Retinal pigment epithelial cell (primary cell): ENCODE results near the gene ARHGAP26.

Source experiments
- DNase-seq: peaks from one replicate; pipeline ENCODE4 v3.0.0-alpha.2; 2010; ENCODE audit warnings: low read depth
- H3K4me3 ChIP-seq: 2 replicates; pipeline ENCODE4 v1.5.1; 2011; ENCODE audit warnings: mild to moderate bottlenecking, low read length, control low read depth, moderate library complexity
- CTCF ChIP-seq: conservative IDR thresholded peaks from 2 replicates; pipeline ENCODE4 v1.5.1; 2011; ENCODE audit warnings: low read depth, low read length, control low read depth, inconsistent platforms

Gene ARHGAP26

GRCh38 chr5:143013176-143013891, 243.2 kb downstream of the ARHGAP26 start:
- TF ChIP-seq CTCF = no peak
- DNase-seq = no peak
- no peak overlapping the region for H3K4me3 ChIP-seq

- H3K4me3 ChIP-seq = no peak overlapping the region
- peak; percentile 55 for TF ChIP-seq CTCF
- DNase-seq = no peak
Observed at GRCh38 chr5:143014017-143014651, 244.0 kb downstream of the ARHGAP26 start.

- peak; percentile 73 for TF ChIP-seq CTCF
- H3K4me3 ChIP-seq = no peak overlapping the region
- DNase-seq = no peak
Observed at GRCh38 chr5:143016777-143017516, 246.8 kb downstream of the ARHGAP26 start.

GRCh38 chr5:143017541-143017940, 247.4 kb downstream of the ARHGAP26 start:
- no peak overlapping the region for H3K4me3 ChIP-seq
- no peak for TF ChIP-seq CTCF
- no peak for DNase-seq

- TF ChIP-seq CTCF = no peak
- DNase-seq = no peak
- no peak overlapping the region for H3K4me3 ChIP-seq
Observed at GRCh38 chr5:143017992-143018391, 247.8 kb downstream of the ARHGAP26 start.

- no peak for DNase-seq
Observed at GRCh38 chr5:143019157-143019556, 249.0 kb downstream of the ARHGAP26 start.

More at GRCh38 chr5:143019157-143019556, 249.0 kb downstream of the ARHGAP26 start:
- TF ChIP-seq CTCF = no peak
- H3K4me3 ChIP-seq = no peak overlapping the region
